GM12878 (cell line): ENCODE measurements around the gene DCPS. TPM values are rescaled to one million over a fixed set of nuclear protein-coding genes. Genes with fewer than 3 reads are reported as not detected.

ENCODE experiments used
- ATAC-seq: fragments of 200-7000 bp; cut with Tn5 transposase; 3 replicates; pipeline ENCODE4 v1.9.1; 2020; ENCODE audit warnings: mild to moderate bottlenecking, moderate library complexity
- BruUV-seq: library from RNA; stranded (reverse); fragments of 400-500 nt; replicated peaks from 2 replicates; lab custom pipeline; 2021; lab: Mats Ljungman, UMichigan
- CTCF ChIA-PET: fragments of 300-600 bp; sonication (Branson Sonifier 250); formaldehyde crosslinking; extraction: SDS; loops from one replicate; lab custom pipeline; 2021; ENCODE audit warnings: inconsistent platforms; lab: Yijun Ruan, JAX
- POLR2A ChIA-PET: fragments of 350-600 bp; formaldehyde crosslinking; extraction: SDS; loops from one replicate; lab custom pipeline; 2021; ENCODE audit warnings: inconsistent platforms; lab: Charles Lee
- RAD21 ChIA-PET: fragments of 300-600 bp; sonication (Branson Sonifier 250); formaldehyde crosslinking; loops from one replicate; lab custom pipeline; 2023; ENCODE audit warnings: antibody characterized with exemption; ENCODE audit not compliant: unreplicated experiment; lab: Charles Lee
- SMC1A ChIA-PET: fragments of 300-600 bp; sonication (Branson Sonifier 250); formaldehyde crosslinking; loops from one replicate; lab custom pipeline; 2023; ENCODE audit not compliant: unreplicated experiment, uncharacterized antibody; lab: Charles Lee
- DNase-seq: peaks from one replicate; pipeline ENCODE4 v3.0.0-alpha.2; 2011; ENCODE audit warnings: low read depth, low spot score
- FAIRE-seq: peaks from 3 replicates; lab custom pipeline; 2011; peaks lifted over from hg19 to GRCh38; lab: Jason Lieb, UNC
- H2AFZ ChIP-seq: 2 replicates; pipeline ENCODE4 v1.6.0; 2011; ENCODE audit warnings: low read depth, low read length, control low read depth; ENCODE audit not compliant: control insufficient read depth
- H3K27ac ChIP-seq: 2 replicates; pipeline ENCODE4 v1.5.1; 2011; ENCODE audit warnings: control low read depth; ENCODE audit not compliant: control insufficient read depth, insufficient read depth
- H3K27me3 ChIP-seq, 2 experiments: replicated peaks in 1 of 2; 2 replicates each; pipeline versions ENCODE4 v1.6.0 to v1.6.1; 2011; ENCODE audit warnings: low read length in 1 of 2; ENCODE audit not compliant: control insufficient read depth in 2 of 2, insufficient read depth in 2 of 2
- H3K36me3 ChIP-seq, 2 experiments: 2 replicates each; pipeline ENCODE4 v1.5.1; 2011; ENCODE audit warnings: low read length in 1 of 2; ENCODE audit not compliant: control insufficient read depth in 2 of 2, insufficient read depth in 2 of 2
- H3K4me1 ChIP-seq: 2 replicates; pipeline ENCODE4 v1.6.1; 2011; ENCODE audit warnings: mild to moderate bottlenecking, low read length, moderate library complexity, mixed read lengths; ENCODE audit not compliant: control insufficient read depth, insufficient read depth
- H3K4me2 ChIP-seq: 2 replicates; pipeline ENCODE4 v1.6.0; 2011; ENCODE audit warnings: control low read depth; ENCODE audit not compliant: control insufficient read depth, insufficient read depth
- H3K4me3 ChIP-seq: fragments of 200-600 bp; sonication (generic); 2 replicates; pipeline ENCODE4 v1.5.1; 2016
- H3K79me2 ChIP-seq: 2 replicates; pipeline ENCODE4 v1.6.0; 2011; ENCODE audit warnings: low read length; ENCODE audit not compliant: control insufficient read depth, insufficient read depth
- H3K9ac ChIP-seq: 2 replicates; pipeline ENCODE4 v1.8.0; 2011; ENCODE audit warnings: low read length, control low read depth, mixed read lengths; ENCODE audit not compliant: control insufficient read depth, insufficient read depth
- H3K9me3 ChIP-seq: replicated peaks from 3 replicates; pipeline ENCODE4 v1.5.1; 2011; ENCODE audit warnings: mild to moderate bottlenecking, low read length; ENCODE audit not compliant: control insufficient read depth, insufficient read depth
- H4K20me1 ChIP-seq: 2 replicates; pipeline ENCODE4 v1.6.0; 2011; ENCODE audit not compliant: control insufficient read depth, insufficient read depth
- E2F8 ChIP-seq: fragments of 450-650 bp; IDR thresholded peaks from 2 replicates; pipeline ENCODE4 v1.6.1; 2018; ENCODE audit warnings: mild to moderate bottlenecking, low read depth, moderate library complexity; ENCODE audit not compliant: partially characterized antibody
- HDAC6 ChIP-seq: fragments of 200-600 bp; sonication (generic); IDR thresholded peaks from one replicate; pipeline ENCODE4 v1.8.0; 2017; ENCODE audit warnings: antibody characterized with exemption; ENCODE audit not compliant: unreplicated experiment
- MXI1 ChIP-seq: fragments of 150-350 bp; IDR thresholded peaks from 2 replicates; pipeline ENCODE4 v1.6.1; 2011; ENCODE audit warnings: low read depth, mild to moderate bottlenecking, inconsistent platforms, low read length, improper control_type of control experiment
- MYC ChIP-seq: IDR thresholded peaks from 2 replicates; pipeline ENCODE4 v1.6.1; 2011; ENCODE audit warnings: mild to moderate bottlenecking, low read length, moderate library complexity, inconsistent platforms; ENCODE audit not compliant: insufficient read depth, insufficient replicate concordance, insufficient read length, severe bottlenecking
- NBN ChIP-seq: fragments of 450-650 bp; IDR thresholded peaks from 2 replicates; pipeline ENCODE4 v1.6.1; 2016
- NFXL1 ChIP-seq: fragments of 450-650 bp; IDR thresholded peaks from 2 replicates; pipeline ENCODE4 v1.6.1; 2017; ENCODE audit warnings: antibody characterized with exemption, mild to moderate bottlenecking, borderline replicate concordance
- NFYB ChIP-seq: IDR thresholded peaks from 2 replicates; pipeline ENCODE4 v1.6.1; 2011; ENCODE audit warnings: low read depth, mild to moderate bottlenecking, low read length, improper control_type of control experiment, moderate library complexity; ENCODE audit not compliant: insufficient read depth
- POLR2AphosphoS5 ChIP-seq: IDR thresholded peaks from 2 replicates; pipeline ENCODE4 v1.6.1; 2011; ENCODE audit warnings: mild to moderate bottlenecking, low read length, inconsistent platforms
- RAD21 ChIP-seq: IDR thresholded peaks from 2 replicates; pipeline ENCODE4 v1.6.1; 2011; ENCODE audit warnings: mild to moderate bottlenecking, low read depth, low read length, moderate library complexity; ENCODE audit not compliant: insufficient read depth
- RCOR1 ChIP-seq: conservative IDR thresholded peaks from 2 replicates; pipeline ENCODE4 v1.6.1; 2012; ENCODE audit warnings: low read depth, low read length, improper control_type of control experiment
- RELB ChIP-seq: fragments of 450-650 bp; IDR thresholded peaks from 2 replicates; pipeline ENCODE4 v1.6.1; 2017; ENCODE audit warnings: low read depth, mild to moderate bottlenecking, moderate library complexity
- SRF ChIP-seq, 2 experiments: IDR thresholded peaks; 2 replicates each; pipeline ENCODE4 v1.6.1; 2011; ENCODE audit warnings: low read depth in 2 of 2, low read length in 2 of 2, mild to moderate bottlenecking in 1 of 2, moderate library complexity in 1 of 2
- TCF7 ChIP-seq: IDR thresholded peaks from 2 replicates; pipeline ENCODE4 v1.6.1; 2014; ENCODE audit warnings: antibody characterized with exemption, borderline replicate concordance
- USF1 ChIP-seq: IDR thresholded peaks from 2 replicates; pipeline ENCODE4 v1.6.1; 2011; ENCODE audit warnings: borderline replicate concordance, low read depth, mild to moderate bottlenecking, moderate library complexity, mixed read lengths, low read length; ENCODE audit not compliant: insufficient read depth; ENCODE audit errors: extremely low read length
- WGBS: methylation state at CpG from one replicate; pipeline ENCODE4 v1.1.6; 2016; ENCODE audit warnings: low lambda C conversion rate; ENCODE audit not compliant: insufficient replicate concordance, insufficient coverage; ENCODE audit errors: missing lambda C conversion rate; 5-methylcytosine and 5-hydroxymethylcytosine counted together
- in situ Hi-C: fragments of 300-500 bp; cut with MboI; formaldehyde crosslinking; loops from 9 replicates; pipeline ENCODE4 v1.14.3; 2018; ENCODE audit warnings: mixed read lengths
- intact Hi-C: fragments of 100-400 bp; cut with micrococcal nuclease; formaldehyde crosslinking; loops from one replicate; pipeline ENCODE4 v1.14.2; 2022; ENCODE audit not compliant: unreplicated experiment
- polyA plus RNA-seq, 11 experiments: library from polyadenylated mRNA; depleted of rRNA in 4 of 11; unstranded in 6 of 11; stranded (reverse) in 5 of 11; fragments of >200 nt; fragmentation: Nextera tagmentation in 4 of 11; fragmentation: Illumina TruSeq in 1 of 11; extraction: Ambion mirVana in 4 of 11; extraction: Trizol in 1 of 11; gene quantifications; 1 replicate in 1 of 11; 2 replicates in 10 of 11; pipeline versions ENCODE4 v1.2.1 to v1.2.3, GENCODE V29; 2011 to 2016; ENCODE audit warnings: inconsistent platforms in 2 of 11, missing spikeins in 2 of 11, low read depth in 1 of 11
- total RNA-seq, 4 experiments: library from RNA; depleted of rRNA in 3 of 4; stranded (reverse); fragments of >200 nt in 3 of 4; fragmentation: Illumina TruSeq in 1 of 4; extraction: Trizol in 1 of 4; gene quantifications; 2 replicates each; pipeline versions ENCODE4 v1.2.1 to v1.2.3, GENCODE V29; 2013 to 2021

DCPS gene
- total and polyA plus RNA-seq, 10 of the 15 experiments (the other 5 are each of a cell fraction or from before 2014, with no cell fraction given): 23.5 to 101 (median 67.4) TPM

- no peaks in the 10 kb centered on the region for H3K36me3 ChIP-seq
- H3K4me2 ChIP-seq: no peak overlapping the region
- POLR2A ChIA-PET: no interaction called here
- no peaks in the 10 kb centered on the region for H3K79me2 ChIP-seq
- RAD21 ChIA-PET: no interaction called here
- no peaks in the 10 kb centered on the region for H4K20me1 ChIP-seq
- no peak overlapping the region for H3K4me3 ChIP-seq
- no peaks in the 10 kb centered on the region for H3K4me1 ChIP-seq
- H3K9me3 ChIP-seq: no peaks in the 10 kb centered on the region
- TF ChIP-seq NBN: no peak
- TF ChIP-seq E2F8: no peak
- TF ChIP-seq HDAC6: no peak
- TF ChIP-seq TCF7: no peak
- no peak for TF ChIP-seq RELB
- TF ChIP-seq NFXL1: no peak
- no peak for TF ChIP-seq NFYB
- no peak for TF ChIP-seq RAD21
- TF ChIP-seq POLR2AphosphoS5: no peak
- no peak for TF ChIP-seq MXI1
- TF ChIP-seq MYC: no peak
- TF ChIP-seq RCOR1: no peak
- TF ChIP-seq SRF (IDR thresholded peaks at IDR 0.05; ENCODE audit: low read depth in 2 of 2, low read length in 2 of 2): no peak
- TF ChIP-seq USF1: no peak
- in situ Hi-C loops (no loop called here), intact Hi-C loops (no loop called here)
- no peak overlapping the region for H3K27ac ChIP-seq
- SMC1A ChIA-PET: no interaction called here
- no TSS peak for BruUV-seq
- WGBS: 59% methylated on average over 18 of the region's 19 CpGs
- ATAC-seq (no peak), FAIRE-seq (no peak), DNase-seq (no peak)
- H3K27me3 ChIP-seq: no peaks in the 10 kb centered on the region
- H2AFZ ChIP-seq: no peak overlapping the region
- CTCF ChIA-PET: no interaction called here
- no peak overlapping the region for H3K9ac ChIP-seq
Observed at GRCh38 chr11:126366064-126366822, 62.4 kb downstream of the DCPS start.
